HepG2 (cell line): Measurements from ENCODE around the gene WNT7B. TPM values are rescaled to one million over a fixed set of nuclear protein-coding genes. Genes with fewer than 3 reads are reported as not detected.

Experiments
- ATAC-seq: fragments of 200-7000 bp; cut with Tn5 transposase; 3 replicates; pipeline ENCODE4 v1.9.1; 2020; ENCODE audit warnings: mild to moderate bottlenecking, moderate library complexity
- BruUV-seq: library from RNA; stranded (reverse); fragments of 400-500 nt; replicated peaks from 2 replicates; lab custom pipeline; 2021; lab: Mats Ljungman, UMichigan
- CTCF ChIA-PET: fragments of 300-600 bp; formaldehyde crosslinking; extraction: SDS; loops from one replicate; lab custom pipeline; 2021; ENCODE audit warnings: low total read pairs, inconsistent platforms, low intra/inter-chr PET ratio; lab: Yijun Ruan, JAX
- POLR2A ChIA-PET: fragments of 350-600 bp; sonication (Branson Sonifier 250); formaldehyde crosslinking; loops from one replicate; lab custom pipeline; 2020; ENCODE audit warnings: antibody characterized with exemption, inconsistent platforms; lab: Yijun Ruan, JAX
- DNase-seq: peaks from one replicate; pipeline ENCODE4 v3.0.0-alpha.2; 2015; ENCODE audit warnings: low spot score
- FAIRE-seq: peaks from 3 replicates; lab custom pipeline; 2011; peaks lifted over from hg19 to GRCh38; lab: Jason Lieb, UNC
- H2AFZ ChIP-seq: one replicate; pipeline ENCODE4 v1.6.1; 2011; ENCODE audit warnings: low read length, inconsistent platforms
- H3K27ac ChIP-seq: fragments of 300-600 bp; 3 replicates; pipeline ENCODE4 v1.8.0; 2011; ENCODE audit warnings: mixed run types, mild to moderate bottlenecking, mixed read lengths, low read length, inconsistent platforms; ENCODE audit not compliant: insufficient read depth; ENCODE audit errors: extremely low read length
- H3K27me3 ChIP-seq, 2 experiments: fragments of 200-600 bp in 1 of 2; 2 replicates in 1 of 2; 3 replicates in 1 of 2; pipeline versions ENCODE4 v1.6.0 to v1.8.0; 2011; ENCODE audit warnings: low read length in 2 of 2, mild to moderate bottlenecking in 2 of 2, moderate library complexity in 2 of 2, inconsistent platforms in 1 of 2; ENCODE audit not compliant: insufficient read depth in 2 of 2, control insufficient read depth in 1 of 2
- H3K36me3 ChIP-seq, 2 experiments: fragments of 200-600 bp in 1 of 2; replicated peaks in 1 of 2; 2 replicates in 1 of 2; 3 replicates in 1 of 2; pipeline versions ENCODE4 v1.5.1 to v1.8.0; 2011; ENCODE audit warnings: low read length in 2 of 2, inconsistent platforms in 1 of 2; ENCODE audit not compliant: insufficient read depth in 2 of 2, control insufficient read depth in 1 of 2
- H3K4me1 ChIP-seq: 2 replicates; pipeline ENCODE4 v1.5.1; 2012; ENCODE audit warnings: low read length, inconsistent platforms; ENCODE audit not compliant: insufficient read depth
- H3K4me2 ChIP-seq: 2 replicates; pipeline ENCODE4 v1.6.0; 2011; ENCODE audit warnings: low read depth, low read length, inconsistent platforms
- H3K4me3 ChIP-seq, 3 experiments: fragments of 200-600 bp in 1 of 3; sonication (generic), shearing (Covaris generic) in 1 of 3; replicated peaks in 1 of 3; 2 replicates each; pipeline ENCODE4 v1.5.1; 2011 to 2016; ENCODE audit warnings: low read length in 3 of 3, inconsistent platforms in 2 of 3, low read depth in 2 of 3, mild to moderate bottlenecking in 2 of 3, control low read depth in 1 of 3, mixed read lengths in 1 of 3; ENCODE audit not compliant: insufficient read depth in 1 of 3
- H3K79me2 ChIP-seq: one replicate; pipeline ENCODE4 v1.6.1; 2011; ENCODE audit warnings: low read length, inconsistent platforms; ENCODE audit not compliant: insufficient read depth
- H3K9ac ChIP-seq: 2 replicates; pipeline ENCODE4 v1.6.0; 2011; ENCODE audit warnings: mild to moderate bottlenecking, low read depth, low read length, inconsistent platforms; ENCODE audit not compliant: insufficient read depth
- H3K9me3 ChIP-seq: 2 replicates; pipeline ENCODE4 v1.5.1; 2012; ENCODE audit warnings: mild to moderate bottlenecking, low read length
- H4K20me1 ChIP-seq: 2 replicates; pipeline ENCODE4 v1.6.0; 2011; ENCODE audit warnings: inconsistent platforms, mild to moderate bottlenecking, low read length, moderate library complexity; ENCODE audit not compliant: insufficient read depth
- AGO1 ChIP-seq: fragments of 200-400 bp; formaldehyde crosslinking; IDR thresholded peaks from 2 replicates; pipeline ENCODE4 v1.6.1; 2017; ENCODE audit warnings: mild to moderate bottlenecking, low read depth, low read length, moderate library complexity; ENCODE audit not compliant: poor library complexity, severe bottlenecking
- BCL6 ChIP-seq: IDR thresholded peaks from 2 replicates; pipeline ENCODE4 v1.6.1; 2016; ENCODE audit warnings: missing genetic modification reagents, missing compliant biosample characterization
- CTCF ChIP-seq: sonication (generic); formaldehyde crosslinking; IDR thresholded peaks from 2 replicates; pipeline ENCODE4 v1.5.0; 2020; ENCODE audit warnings: mild to moderate bottlenecking, missing genetic modification reagents, moderate library complexity
- DMTF1 ChIP-seq: sonication (generic); formaldehyde crosslinking; IDR thresholded peaks from 2 replicates; pipeline ENCODE4 v1.4.0; 2020; ENCODE audit warnings: mild to moderate bottlenecking, missing genetic modification reagents
- FOXA1 ChIP-seq, 2 experiments: fragments of 450-650 bp in 1 of 2; sonication (generic) in 1 of 2; formaldehyde crosslinking in 1 of 2; IDR thresholded peaks; 2 replicates each; pipeline versions ENCODE4 v1.4.0 to v1.6.1; 2016 to 2020; ENCODE audit warnings: missing genetic modification reagents in 1 of 2
- HNRNPL ChIP-seq: fragments of 200-400 bp; formaldehyde crosslinking; IDR thresholded peaks from 2 replicates; pipeline ENCODE4 v1.6.1; 2017; ENCODE audit warnings: mild to moderate bottlenecking, low read depth, low read length
- HNRNPLL ChIP-seq: fragments of 200-400 bp; formaldehyde crosslinking; IDR thresholded peaks from 2 replicates; pipeline ENCODE4 v1.6.1; 2017; ENCODE audit warnings: mild to moderate bottlenecking, low read depth, low read length; ENCODE audit not compliant: poor library complexity, severe bottlenecking
- NR2F2 ChIP-seq: IDR thresholded peaks from 2 replicates; pipeline ENCODE4 v1.6.1; 2012; ENCODE audit warnings: low read depth, inconsistent platforms, borderline replicate concordance
- REL ChIP-seq: sonication (generic); formaldehyde crosslinking; conservative IDR thresholded peaks from 2 replicates; pipeline ENCODE4 v1.8.0; 2022; ENCODE audit warnings: mild to moderate bottlenecking, missing genetic modification reagents, moderate library complexity
- RXRA ChIP-seq: sonication (generic); formaldehyde crosslinking; IDR thresholded peaks from 2 replicates; pipeline ENCODE4 v1.5.1; 2020; ENCODE audit warnings: missing genetic modification reagents
- SP4 ChIP-seq: sonication (generic); formaldehyde crosslinking; IDR thresholded peaks from 2 replicates; pipeline ENCODE4 v1.8.1; 2023; ENCODE audit warnings: mild to moderate bottlenecking, missing genetic modification reagents
- ZBTB33 ChIP-seq: sonication (generic); formaldehyde crosslinking; IDR thresholded peaks from 2 replicates; pipeline ENCODE4 v1.4.0; 2020; ENCODE audit warnings: missing genetic modification reagents
- ZNF354B ChIP-seq: sonication (generic); formaldehyde crosslinking; IDR thresholded peaks from 2 replicates; pipeline ENCODE4 v1.8.0; 2022; ENCODE audit warnings: mild to moderate bottlenecking, missing genetic modification reagents
- ZNF543 ChIP-seq: sonication (generic); formaldehyde crosslinking; IDR thresholded peaks from 2 replicates; pipeline ENCODE4 v1.4.0; 2020; ENCODE audit warnings: mild to moderate bottlenecking, missing genetic modification reagents
- ZNF768 ChIP-seq: sonication (generic); formaldehyde crosslinking; IDR thresholded peaks from 2 replicates; pipeline ENCODE4 v1.4.0; 2020; ENCODE audit warnings: missing genetic modification reagents
- WGBS: methylation state at CpG from one replicate; pipeline ENCODE4 v1.1.6; 2017; ENCODE audit warnings: low lambda C conversion rate; 5-methylcytosine and 5-hydroxymethylcytosine counted together
- in situ Hi-C: cut with HindIII; loops from 2 replicates; pipeline ENCODE4 v1.10.0; 2017; ENCODE audit warnings: low pct_unique_long_range_greater_than_20kb; ENCODE audit not compliant: extremely low pct_ligation_motif_present
- intact Hi-C: fragments of 100-400 bp; cut with micrococcal nuclease; formaldehyde crosslinking; loops from one replicate; pipeline ENCODE4 v1.10.0; 2022; ENCODE audit not compliant: unreplicated experiment
- polyA plus RNA-seq, 8 experiments: library from polyadenylated mRNA; depleted of rRNA in 3 of 8; stranded (reverse) in 7 of 8; unstranded in 1 of 8; fragments of >200 nt; fragmentation: Illumina TruSeq in 4 of 8; extraction: Trizol in 4 of 8; gene quantifications; 2 replicates each; pipeline versions ENCODE4 v1.2.1 to v1.2.3, GENCODE V29; 2011 to 2016; ENCODE audit warnings: low read depth in 4 of 8, missing spikeins in 1 of 8, mixed read lengths in 1 of 8; ENCODE audit not compliant: insufficient read depth in 1 of 8
- total RNA-seq, 5 experiments: library from RNA; depleted of rRNA; stranded (reverse); fragments of >200 nt; fragmentation: Illumina TruSeq; extraction: Trizol; gene quantifications; 2 replicates each; pipeline ENCODE4 v1.2.3, GENCODE V29; 2016; ENCODE audit warnings: low read depth in 1 of 5

Gene WNT7B
- total and polyA plus RNA-seq, 2 of the 13 experiments (the other 11 are each of a cell fraction or from before 2014, with no cell fraction given) = 0.09 TPM; not detected in 1

GRCh38 chr22:46011627-46012181 is 34.7 kb upstream of the WNT7B start (continued):
- TF ChIP-seq ZNF354B (CRISPR knock-in tag) = no peak
- 0 out of 2 replicates have a peak, but pooled peaks have one; percentile 27 for TF ChIP-seq REL (CRISPR knock-in tag)
- TF ChIP-seq NR2F2 = no peak

GRCh38 chr22:46010951-46011626 is 34.1 kb upstream of the WNT7B start:
- peak; percentile 34 for ATAC-seq
- Histone ChIP-seq H3K4me1 (peaks cover 50% of the 10 kb centered on the region), H3K79me2 (no peaks in the 10 kb centered on the region), H2AFZ (no peak overlapping the region), H3K9ac (peak overlapping the region; percentile 44), H3K4me3 (peak overlapping the region; percentile 6 to 44 (median 11); a peak in 5 of 6 replicates), H3K9me3 (peaks cover 6% of the 10 kb centered on the region), H3K36me3 (no peaks in the 10 kb centered on the region), H4K20me1 (no peaks in the 10 kb centered on the region), H3K27me3 (peaks cover 0 to 3% of the 10 kb centered on the region in 2 experiments; a peak in 1 of 5 replicates), H3K4me2 (peak overlapping the region; percentile 62), H3K27ac (no peak overlapping the region)
- DNase-seq = peak; percentile 74
- in situ Hi-C loops (loop anchor here (5.0 to 10.0 kb wide), 2 partner anchors 96 to 304 kb away; no protein-coding TSS in a partner anchor), intact Hi-C loops (no loop called here)
- CTCF ChIA-PET = no interaction called here
- 49% methylated on average over 3 of the region's 20 CpGs for WGBS
- no TSS peak for BruUV-seq
- POLR2A ChIA-PET = interaction anchor here (1.2 to 1.7 kb wide), 2 partner anchors 17 to 25 kb away, joined by 4 to 8 read pairs; no protein-coding TSS in a partner anchor
- FAIRE-seq = no peak
- TF ChIP-seq ZNF543 (CRISPR knock-in tag) (peak; percentile 100), AGO1 (peak; percentile 71), FOXA1 (IDR thresholded peaks at IDR 0.05) (no peak), FOXA1 (CRISPR knock-in tag; IDR thresholded peaks at IDR 0.05) (peak; percentile 75), SP4 (no peak), CTCF (CRISPR knock-in tag) (peak; percentile 13; the same call in 1 of the 2 replicates), ZNF768 (CRISPR knock-in tag) (peak; percentile 45; the same call in 1 of the 2 replicates), ZBTB33 (CRISPR knock-in tag) (peak; percentile 43; the same call in 1 of the 2 replicates), HNRNPL (peak; percentile 97), DMTF1 (CRISPR knock-in tag) (no peak), BCL6 (peak; percentile 59), HNRNPLL (peak; percentile 86), RXRA (0 out of 2 replicates have a peak, but pooled peaks have one; percentile 42)
